Stimulated activated CD8-positive, alpha-beta memory T cell treated with anti-CD3 and anti-CD28 coated beads, Interleukin-12 subunit alpha, Interleukin-12 subunit beta, amount 100 ng/mL, for 24 hours (primary cell): ENCODE data around the gene FRY.
"Not testable (repeated sequence)": the region's sequence is repeated elsewhere in the genome, so short reads cannot be mapped to it uniquely, and the experiment has no call there.

ENCODE experiments used
- DNase-seq: peaks from one replicate; pipeline ENCODE4 v3.0.0-alpha.2; 2020; ENCODE audit errors: extremely low read depth

Gene FRY

GRCh38 chr13:32031025-32031814, at the start of gene FRY:
Gene FRY, plus strand, starts transcription at chr13:32031774. Its CDS starts 22 bp downstream, at chr13:32031796.
- no peak for DNase-seq

GRCh38 chr13:31982124-31982523, 49.5 kb upstream of the FRY start:
- no peak for DNase-seq

GRCh38 chr13:31982540-31982939, 49.0 kb upstream of the FRY start:
- DNase-seq: no peak

- DNase-seq: not testable (repeated sequence)
Observed at GRCh38 chr13:31983696-31984095, 47.9 kb upstream of the FRY start.

GRCh38 chr13:31984388-31984787, 47.2 kb upstream of the FRY start:
- not testable (repeated sequence) for DNase-seq

- no peak for DNase-seq
Observed at GRCh38 chr13:31986676-31987470, 44.7 kb upstream of the FRY start.

GRCh38 chr13:31987535-31988170, 43.9 kb upstream of the FRY start:
- no peak for DNase-seq

GRCh38 chr13:31994367-31994766, 37.2 kb upstream of the FRY start:
- not testable (repeated sequence) for DNase-seq

GRCh38 chr13:31996601-31997000, 35.0 kb upstream of the FRY start:
- DNase-seq: no peak

- DNase-seq: no peak
Observed at GRCh38 chr13:31997641-31998040, 33.9 kb upstream of the FRY start.

- DNase-seq: no peak
Observed at GRCh38 chr13:31998131-31998530, 33.4 kb upstream of the FRY start.

- DNase-seq: not testable (repeated sequence)
Observed at GRCh38 chr13:32000754-32001153, 30.8 kb upstream of the FRY start.

GRCh38 chr13:32001154-32001768, 30.3 kb upstream of the FRY start:
- no peak for DNase-seq

GRCh38 chr13:32001769-32002168, 29.8 kb upstream of the FRY start:
- DNase-seq: no peak

- no peak for DNase-seq
Observed at GRCh38 chr13:32002873-32003272, 28.7 kb upstream of the FRY start.

GRCh38 chr13:32007494-32007893, 24.1 kb upstream of the FRY start:
- no peak for DNase-seq

- DNase-seq: no peak
Observed at GRCh38 chr13:32008518-32009175, 22.9 kb upstream of the FRY start.

GRCh38 chr13:32009362-32009761, 22.2 kb upstream of the FRY start:
- DNase-seq: no peak

- no peak for DNase-seq
Observed at GRCh38 chr13:32010136-32010535, 21.4 kb upstream of the FRY start.

- no peak for DNase-seq
Observed at GRCh38 chr13:32011971-32012370, 19.6 kb upstream of the FRY start.

GRCh38 chr13:32013181-32013580, 18.4 kb upstream of the FRY start:
- no peak for DNase-seq

- DNase-seq: no peak
Observed at GRCh38 chr13:32016119-32016518, 15.5 kb upstream of the FRY start.
